ENCODE measurements around the gene SLC1A7.

GRCh38 chr1:53044926-53045325, 97.5 kb downstream of the SLC1A7 start:
- TF ChIP-seq, protein P1, sequence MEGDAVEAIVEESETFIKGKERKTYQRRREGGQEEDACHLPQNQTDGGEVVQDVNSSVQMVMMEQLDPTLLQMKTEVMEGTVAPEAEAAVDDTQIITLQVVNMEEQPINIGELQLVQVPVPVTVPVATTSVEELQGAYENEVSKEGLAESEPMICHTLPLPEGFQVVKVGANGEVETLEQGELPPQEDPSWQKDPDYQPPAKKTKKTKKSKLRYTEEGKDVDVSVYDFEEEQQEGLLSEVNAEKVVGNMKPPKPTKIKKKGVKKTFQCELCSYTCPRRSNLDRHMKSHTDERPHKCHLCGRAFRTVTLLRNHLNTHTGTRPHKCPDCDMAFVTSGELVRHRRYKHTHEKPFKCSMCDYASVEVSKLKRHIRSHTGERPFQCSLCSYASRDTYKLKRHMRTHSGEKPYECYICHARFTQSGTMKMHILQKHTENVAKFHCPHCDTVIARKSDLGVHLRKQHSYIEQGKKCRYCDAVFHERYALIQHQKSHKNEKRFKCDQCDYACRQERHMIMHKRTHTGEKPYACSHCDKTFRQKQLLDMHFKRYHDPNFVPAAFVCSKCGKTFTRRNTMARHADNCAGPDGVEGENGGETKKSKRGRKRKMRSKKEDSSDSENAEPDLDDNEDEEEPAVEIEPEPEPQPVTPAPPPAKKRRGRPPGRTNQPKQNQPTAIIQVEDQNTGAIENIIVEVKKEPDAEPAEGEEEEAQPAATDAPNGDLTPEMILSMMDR (IDR thresholded peaks at IDR 0.05; ENCODE audit: low read depth, low read length, poor library complexity, severe bottlenecking) = no peak
- TF ChIP-seq EZH2phosphoT487 (IDR thresholded peaks at IDR 0.05; ENCODE audit: borderline replicate concordance, low read length) = no peak
